Epithelial cell of esophagus (primary cell): ENCODE data around the gene ANKRD33.

ENCODE experiments used
- DNase-seq: peaks from one replicate; pipeline ENCODE4 v3.0.0; 2010; ENCODE audit warnings: low read depth
- H3K4me3 ChIP-seq: 2 replicates; pipeline ENCODE4 v1.5.1; 2011; ENCODE audit warnings: mild to moderate bottlenecking, low read length, control low read depth
- CTCF ChIP-seq: IDR thresholded peaks from 2 replicates; pipeline ENCODE4 v1.5.1; 2011; ENCODE audit warnings: low read depth, mild to moderate bottlenecking, low read length, control low read depth, inconsistent platforms; ENCODE audit not compliant: insufficient read depth; ENCODE audit errors: missing control alignments

Gene ANKRD33

GRCh38 chr12:51866762-51867161 is 21.1 kb upstream of the ANKRD33 start:
- no peak for TF ChIP-seq CTCF
- H3K4me3 ChIP-seq = no peak overlapping the region
- DNase-seq = no peak

DNA sequence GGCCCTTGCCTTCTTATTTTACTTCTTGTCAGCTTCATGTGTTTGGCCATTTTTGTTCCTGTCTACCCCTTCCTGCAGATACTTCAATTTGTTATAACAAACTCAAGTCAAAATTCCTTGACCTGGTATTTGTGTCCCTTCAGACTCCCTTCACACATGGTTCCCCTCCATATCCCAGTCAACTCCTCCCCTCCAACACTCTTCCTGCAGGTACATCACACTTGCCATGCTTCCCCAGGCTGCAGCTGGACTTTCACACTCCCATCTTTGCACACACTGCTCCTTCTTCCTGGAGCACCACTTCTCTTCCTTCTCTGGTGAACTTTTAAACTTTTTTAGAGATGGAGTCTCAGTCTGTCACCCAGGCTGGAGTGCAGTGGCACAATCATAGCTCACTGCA is 20.5 kb upstream of the ANKRD33 start:
- no peak overlapping the region for H3K4me3 ChIP-seq
- no peak for DNase-seq
- no peak for TF ChIP-seq CTCF

DNA sequence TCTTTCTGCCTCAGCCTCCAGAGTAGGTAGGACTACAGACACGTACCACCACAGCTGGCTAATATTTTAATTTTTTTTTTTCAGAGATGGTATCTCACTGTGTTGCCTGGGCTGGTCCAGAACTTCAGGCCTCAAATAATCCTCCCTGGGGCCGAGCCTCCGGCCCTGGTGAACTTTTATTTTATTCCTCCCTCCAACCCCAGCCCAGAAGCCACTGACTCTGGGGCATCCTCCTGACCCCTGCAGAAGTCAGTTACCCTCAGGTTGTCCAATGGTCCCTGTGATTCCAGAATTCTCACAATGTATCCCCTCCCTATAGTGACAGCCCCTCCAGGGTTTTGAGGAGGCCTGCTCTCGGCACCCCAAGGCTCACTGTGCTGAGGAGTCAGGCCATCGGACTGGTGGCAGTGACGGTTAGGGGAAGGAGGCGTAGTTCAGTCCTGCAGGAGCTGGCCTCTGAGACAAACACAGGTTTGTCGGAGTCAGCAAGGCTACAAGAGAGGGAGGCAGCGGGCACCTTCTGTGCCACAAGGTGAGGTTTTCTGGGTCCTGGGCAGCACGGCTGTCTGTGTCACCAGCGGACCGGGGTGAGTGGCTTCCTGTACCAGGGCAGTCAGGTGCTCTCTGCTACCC is 20.0 kb upstream of the ANKRD33 start:
- no peak overlapping the region for H3K4me3 ChIP-seq
- no peak for DNase-seq
- no peak for TF ChIP-seq CTCF

- H3K4me3 ChIP-seq = no peak overlapping the region
- no peak for DNase-seq
- TF ChIP-seq CTCF = no peak
Observed at GRCh38 chr12:51868821-51869495, 18.9 kb upstream of the ANKRD33 start.

DNA sequence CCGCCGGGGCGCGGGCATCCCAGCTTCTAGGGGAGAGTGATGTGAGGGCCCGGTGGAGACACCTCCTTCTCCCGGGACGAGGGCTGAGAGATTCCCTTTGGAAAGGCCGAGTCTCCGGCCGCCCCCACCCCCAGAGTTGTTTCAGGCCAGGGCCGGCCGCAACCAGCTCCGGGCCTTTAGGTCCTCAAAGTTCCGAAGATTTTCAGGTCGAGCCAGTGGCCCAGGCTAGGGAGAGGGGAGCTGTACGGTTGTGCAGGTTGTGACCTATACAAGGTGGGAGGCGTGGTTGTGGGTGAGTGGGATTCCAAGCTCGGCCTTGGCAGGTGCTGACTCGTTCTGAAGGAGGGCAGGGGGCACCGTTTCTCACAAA is 18.4 kb upstream of the ANKRD33 start:
- no peak for TF ChIP-seq CTCF

DNA sequence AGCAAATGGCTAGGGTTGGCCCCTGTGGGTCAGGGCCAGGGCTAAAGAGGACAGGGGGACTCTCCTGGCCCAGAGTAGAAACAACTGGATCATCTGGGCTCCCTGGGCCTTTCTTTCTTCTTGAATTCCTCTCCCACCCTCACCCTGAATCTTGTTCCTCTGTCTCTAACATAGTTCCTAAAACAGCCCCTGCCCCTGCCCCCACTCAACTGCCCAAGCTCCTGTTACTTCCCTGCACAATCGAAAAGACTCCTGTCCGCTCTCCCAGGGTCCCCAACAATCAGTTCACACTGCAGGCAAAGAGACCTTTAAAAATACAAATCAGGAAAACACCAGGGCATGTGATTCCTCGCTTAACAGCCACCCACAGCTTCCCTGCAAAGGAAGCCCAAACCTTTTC is 18.0 kb upstream of the ANKRD33 start:
- H3K4me3 ChIP-seq = no peak overlapping the region
- DNase-seq = no peak
- TF ChIP-seq CTCF = no peak

More for the DNA sequence above, 18.4 kb upstream of the ANKRD33 start:
- DNase-seq = no peak
- no peak overlapping the region for H3K4me3 ChIP-seq

DNA sequence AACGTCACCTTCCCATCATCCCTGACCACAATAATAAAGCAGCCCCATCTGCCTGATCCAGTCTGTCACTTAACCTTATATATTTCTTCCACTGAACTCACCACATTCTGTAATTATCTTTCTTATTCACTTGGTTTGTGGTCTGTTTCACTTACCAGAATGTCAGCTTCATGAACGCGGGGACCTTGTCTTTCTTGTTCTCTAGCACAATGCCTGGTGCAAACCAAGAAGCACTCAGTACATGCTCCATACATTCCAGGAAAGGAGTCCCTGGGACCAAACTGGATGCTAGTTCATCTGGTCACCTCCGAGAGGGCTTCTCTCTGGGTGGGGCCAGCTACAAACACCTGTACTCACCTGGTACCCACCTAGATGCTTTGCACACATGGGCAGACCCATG is 17.4 kb upstream of the ANKRD33 start:
- H3K4me3 ChIP-seq = no peak overlapping the region
- DNase-seq = no peak
- TF ChIP-seq CTCF = no peak
